AG09309 (cell line): ENCODE data around the gene CCNQ.

ENCODE experiments used
- DNase-seq: peaks from one replicate; pipeline ENCODE4 v3.0.0-alpha.2; 2010; ENCODE audit warnings: low read depth
- H3K4me3 ChIP-seq: 2 replicates; pipeline ENCODE4 v1.5.1; 2011; ENCODE audit warnings: mild to moderate bottlenecking, low read depth, low read length, moderate library complexity; ENCODE audit not compliant: control insufficient read depth
- CTCF ChIP-seq: IDR thresholded peaks from 2 replicates; pipeline ENCODE4 v1.5.1; 2011; ENCODE audit warnings: mild to moderate bottlenecking, low read depth, low read length, inconsistent platforms; ENCODE audit not compliant: insufficient read depth, control insufficient read depth; ENCODE audit errors: missing control alignments

The CCNQ gene

GRCh38 chrX:153602601-153603000, 3.7 kb upstream of the CCNQ start:
- no peak for DNase-seq
- no peak for TF ChIP-seq CTCF
- H3K4me3 ChIP-seq: no peak overlapping the region

GRCh38 chrX:153601511-153602110, 2.7 kb upstream of the CCNQ start:
- no peak for TF ChIP-seq CTCF
- no peak overlapping the region for H3K4me3 ChIP-seq
- DNase-seq: no peak

- H3K4me3 ChIP-seq: no peak overlapping the region
- no peak for TF ChIP-seq CTCF
- DNase-seq: no peak
These were observed 2.0 kb upstream of the CCNQ start for GRCh38 chrX:153600921-153601320.

- no peak for DNase-seq
- TF ChIP-seq CTCF: no peak
- peak overlapping the region; percentile 58 for H3K4me3 ChIP-seq
These were observed 1.1 kb upstream of the CCNQ start for GRCh38 chrX:153600032-153600373.

GRCh38 chrX:153599192-153600031, 473 bp upstream of the CCNQ start:
- peak overlapping the region; percentile 58 for H3K4me3 ChIP-seq
- TF ChIP-seq CTCF: no peak
- DNase-seq: peak; percentile 34

- DNase-seq: no peak
These were observed 1.8 kb downstream of the CCNQ start for GRCh38 chrX:153596981-153597750.

More at GRCh38 chrX:153596981-153597750, 1.8 kb downstream of the CCNQ start:
- H3K4me3 ChIP-seq: no peak overlapping the region
- TF ChIP-seq CTCF: no peak
